Retinal pigment epithelial cell (primary cell): ENCODE results near the gene RNF8.

ENCODE experiments used
- DNase-seq: peaks from one replicate; pipeline ENCODE4 v3.0.0-alpha.2; 2010; ENCODE audit warnings: low read depth
- H3K4me3 ChIP-seq: 2 replicates; pipeline ENCODE4 v1.5.1; 2011; ENCODE audit warnings: mild to moderate bottlenecking, low read length, control low read depth, moderate library complexity
- CTCF ChIP-seq: conservative IDR thresholded peaks from 2 replicates; pipeline ENCODE4 v1.5.1; 2011; ENCODE audit warnings: low read depth, low read length, control low read depth, inconsistent platforms

RNF8 gene

GRCh38 chr6:37372116-37372515 lies 18.3 kb downstream of the RNF8 start:
- no peak for TF ChIP-seq CTCF
- H3K4me3 ChIP-seq: no peak overlapping the region
- DNase-seq: no peak

- TF ChIP-seq CTCF: no peak
- DNase-seq: no peak
- no peak overlapping the region for H3K4me3 ChIP-seq
These were observed 20.2 kb downstream of the RNF8 start for GRCh38 chr6:37373822-37374471.

GRCh38 chr6:37375376-37375775 lies 21.6 kb downstream of the RNF8 start:
- H3K4me3 ChIP-seq: no peak overlapping the region
- TF ChIP-seq CTCF: no peak
- DNase-seq: no peak

- TF ChIP-seq CTCF: no peak
- DNase-seq: no peak
- H3K4me3 ChIP-seq: no peak overlapping the region
These were observed 22.4 kb downstream of the RNF8 start for GRCh38 chr6:37376078-37376743.

- TF ChIP-seq CTCF: peak; percentile 59
- DNase-seq: peak; percentile 39
- no peak overlapping the region for H3K4me3 ChIP-seq
These were observed 27.8 kb downstream of the RNF8 start for GRCh38 chr6:37381579-37381978.

- DNase-seq: no peak
- no peak for TF ChIP-seq CTCF
- no peak overlapping the region for H3K4me3 ChIP-seq
These were observed 29.4 kb downstream of the RNF8 start for GRCh38 chr6:37382994-37383765.

GRCh38 chr6:37388578-37388977 lies 34.8 kb downstream of the RNF8 start:
- no peak for TF ChIP-seq CTCF
- H3K4me3 ChIP-seq: no peak overlapping the region
- DNase-seq: no peak
